GM23338 (cell line): ENCODE data around the gene NKAPD1. TPM values are rescaled to one million over a fixed set of nuclear protein-coding genes. Genes with fewer than 3 reads are reported as not detected.
A peak's percentile ranks its signal among the peaks of the same experiment; 100 is the strongest.

Source experiments
- ATAC-seq: fragments of 200-7000 bp; cut with Tn5 transposase; 3 replicates; pipeline ENCODE4 v1.9.1; 2020
- DNase-seq: peaks from one replicate; pipeline ENCODE4 v3.0.0-alpha.2; 2015; ENCODE audit warnings: low spot score
- H2AFZ ChIP-seq: fragments of 200-600 bp; sonication (generic); 2 replicates; pipeline ENCODE4 v1.8.0; 2016; ENCODE audit warnings: antibody characterized with exemption, mild to moderate bottlenecking, moderate library complexity
- H3F3A ChIP-seq: fragments of 200-600 bp; sonication (generic); replicated peaks from 2 replicates; pipeline ENCODE4 v1.8.0; 2017; ENCODE audit warnings: antibody characterized with exemption, mixed run types, low read depth
- H3K27ac ChIP-seq: fragments of 200-600 bp; sonication (generic); 2 replicates; pipeline ENCODE4 v1.6.1; 2016; ENCODE audit warnings: low read depth
- H3K27me3 ChIP-seq: fragments of 200-600 bp; sonication (generic); 2 replicates; pipeline ENCODE4 v1.8.0; 2016; ENCODE audit warnings: mild to moderate bottlenecking, mixed run types, moderate library complexity; ENCODE audit not compliant: insufficient read depth
- H3K36me3 ChIP-seq: fragments of 200-600 bp; sonication (generic); 2 replicates; pipeline ENCODE4 v1.8.0; 2016; ENCODE audit warnings: mild to moderate bottlenecking; ENCODE audit not compliant: insufficient read depth
- H3K4me1 ChIP-seq: fragments of 200-600 bp; sonication (generic); 2 replicates; pipeline ENCODE4 v1.8.0; 2016; ENCODE audit warnings: mild to moderate bottlenecking, moderate library complexity; ENCODE audit not compliant: insufficient read depth
- H3K4me2 ChIP-seq: fragments of 200-600 bp; sonication (generic); 2 replicates; pipeline ENCODE4 v1.7.1; 2017; ENCODE audit warnings: mixed run types
- H3K4me3 ChIP-seq: fragments of 200-600 bp; sonication (generic); 2 replicates; pipeline ENCODE4 v1.6.1; 2016; ENCODE audit warnings: mixed run types
- H3K79me2 ChIP-seq: fragments of 200-600 bp; sonication (generic); replicated peaks from 2 replicates; pipeline ENCODE4 v1.8.0; 2017; ENCODE audit warnings: mild to moderate bottlenecking; ENCODE audit not compliant: insufficient read depth
- H3K9me2 ChIP-seq: fragments of 200-600 bp; sonication (generic); 2 replicates; pipeline ENCODE4 v1.8.0; 2017; ENCODE audit not compliant: insufficient read depth
- H4K20me1 ChIP-seq: fragments of 200-600 bp; sonication (generic); replicated peaks from 2 replicates; pipeline ENCODE4 v1.8.0; 2017; ENCODE audit warnings: mild to moderate bottlenecking; ENCODE audit not compliant: insufficient read depth
- H3K27ac Mint-ChIP-seq: 2 replicates; pipeline ENCODE4 v1.8.0; 2020; ENCODE audit warnings: inconsistent platforms, mild to moderate bottlenecking, moderate library complexity, mixed read lengths
- H3K27me3 Mint-ChIP-seq: 3 replicates; pipeline ENCODE4 v1.8.0; 2022; ENCODE audit warnings: low read depth, mild to moderate bottlenecking, moderate library complexity, mixed read lengths, inconsistent platforms; ENCODE audit not compliant: insufficient read depth, poor library complexity
- H3K36me3 Mint-ChIP-seq: 3 replicates; pipeline ENCODE4 v1.8.0; 2021; ENCODE audit warnings: low read depth, mild to moderate bottlenecking, inconsistent platforms, moderate library complexity, mixed read lengths
- H3K4me1 Mint-ChIP-seq: 3 replicates; pipeline ENCODE4 v1.8.0; 2020; ENCODE audit warnings: mild to moderate bottlenecking, inconsistent platforms, mixed read lengths
- H3K4me3 Mint-ChIP-seq: 3 replicates; pipeline ENCODE4 v1.8.0; 2021; ENCODE audit warnings: moderate library complexity, mild to moderate bottlenecking, inconsistent platforms, mixed read lengths
- H3K9me3 Mint-ChIP-seq: 3 replicates; pipeline ENCODE4 v1.8.0; 2020; ENCODE audit warnings: moderate library complexity, mild to moderate bottlenecking, inconsistent platforms, mixed read lengths
- ETS1 ChIP-seq: IDR thresholded peaks from 2 replicates; pipeline ENCODE4 v1.6.1; 2016; ENCODE audit warnings: antibody characterized with exemption
- EZH2 ChIP-seq: fragments of 200-600 bp; sonication (generic); IDR thresholded peaks from one replicate; pipeline ENCODE4 v1.8.0; 2017; ENCODE audit warnings: antibody characterized with exemption, mild to moderate bottlenecking, low read depth; ENCODE audit not compliant: unreplicated experiment
- EZH2phosphoT487 ChIP-seq: fragments of 200-600 bp; sonication (generic); IDR thresholded peaks from one replicate; pipeline ENCODE4 v1.8.1; 2018; ENCODE audit warnings: antibody characterized with exemption; ENCODE audit not compliant: unreplicated experiment
- JUNB ChIP-seq: IDR thresholded peaks from one replicate; pipeline ENCODE4 v1.6.1; 2016; ENCODE audit warnings: antibody characterized with exemption; ENCODE audit not compliant: unreplicated experiment
- POLR2AphosphoS5 ChIP-seq: IDR thresholded peaks from 2 replicates; pipeline ENCODE4 v1.6.1; 2016; ENCODE audit warnings: antibody characterized with exemption, low read depth
- STAT1 ChIP-seq: IDR thresholded peaks from one replicate; pipeline ENCODE4 v1.6.1; 2016; ENCODE audit warnings: antibody characterized with exemption; ENCODE audit not compliant: unreplicated experiment
- ZNF114 ChIP-seq: fragments of 250-450 bp; sonication (Bioruptor Pico); IDR thresholded peaks from 2 replicates; pipeline ENCODE4 v1.5.0; 2020; ENCODE audit warnings: mild to moderate bottlenecking, moderate library complexity
- ZNF331 ChIP-seq: fragments of 250-450 bp; sonication (Bioruptor Pico); IDR thresholded peaks from 2 replicates; pipeline ENCODE4 v1.5.0; 2020; ENCODE audit warnings: low read depth, mild to moderate bottlenecking, moderate library complexity
- polyA plus RNA-seq: library from polyadenylated mRNA; unstranded; fragments of >200 nt; fragmentation: Nextera tagmentation; extraction: Ambion mirVana; gene quantifications from 2 replicates; pipeline ENCODE4 v1.2.1, GENCODE V29; 2016
- total RNA-seq: library from RNA; depleted of rRNA; stranded (reverse); fragments of >200 nt; shearing (Covaris generic); gene quantifications from 2 replicates; pipeline ENCODE4 v1.2.3, GENCODE V29; 2014
- TF ChIP-seq, protein P1 (sequence below): IDR thresholded peaks from one replicate; pipeline ENCODE4 v1.6.1; 2018; ENCODE audit warnings: antibody characterized with exemption; ENCODE audit not compliant: unreplicated experiment
- TF ChIP-seq, protein P2 (sequence below): fragments of 250-450 bp; sonication (Bioruptor Pico); IDR thresholded peaks from 2 replicates; pipeline ENCODE4 v1.5.0; 2020; ENCODE audit warnings: mild to moderate bottlenecking, moderate library complexity

The NKAPD1 gene
- total and polyA plus RNA-seq, 2 experiments from 2014 or later: 14.6 to 40.6 TPM

DNA sequence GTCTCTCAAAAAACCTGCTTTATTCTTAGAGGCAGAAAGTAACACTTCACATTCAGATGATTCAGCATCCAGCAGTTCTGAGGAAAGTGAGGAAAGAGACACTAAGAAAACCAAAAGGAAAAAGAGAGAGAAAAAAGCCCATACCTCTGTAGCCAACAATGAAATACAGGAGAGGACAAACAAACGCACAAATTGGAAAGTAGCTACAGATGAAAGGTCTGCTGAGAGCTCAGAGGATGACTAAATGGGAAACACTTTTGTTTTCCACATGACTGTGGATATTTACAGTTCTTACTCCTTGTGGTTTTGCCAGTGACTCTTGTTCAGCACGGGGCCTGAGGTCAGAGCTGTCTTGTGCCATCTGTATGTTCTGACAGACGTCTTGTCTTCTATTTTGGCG, 8.6 kb downstream of the NKAPD1 start:
- Histone ChIP-seq H3K27me3 (no peaks in the 10 kb centered on the region), H3K27ac (0 out of 2 replicates have a peak overlapping the region, but pooled peaks have one; percentile 18), H3F3A (peaks cover 14% of the 10 kb centered on the region; the same call in 1 of the 2 replicates), H3K4me1 (peaks cover 7% of the 10 kb centered on the region), H3K79me2 (peaks cover 27% of the 10 kb centered on the region), H3K36me3 (peaks cover 33% of the 10 kb centered on the region), H3K4me3 (no peak overlapping the region), H2AFZ (no peak overlapping the region), H3K9me2 (no peaks in the 10 kb centered on the region), H3K4me2 (no peak overlapping the region), H4K20me1 (peaks cover 3% of the 10 kb centered on the region)
- Mint-ChIP-seq H3K27ac (no peak overlapping the region; the same call in 1 of the 2 replicates), H3K9me3 (peaks cover 4% of the 10 kb centered on the region; the same call in 2 of the 3 replicates), H3K4me1 (peaks cover 13% of the 10 kb centered on the region), H3K36me3 (peaks cover 79% of the 10 kb centered on the region), H3K27me3 (peaks cover 21% of the 10 kb centered on the region), H3K4me3 (no peak overlapping the region)
- DNase-seq (no peak), ATAC-seq (no peak)
- TF ChIP-seq ETS1 (no peak), EZH2phosphoT487 (no peak), EZH2 (no peak), JUNB (no peak), POLR2AphosphoS5 (no peak), ZNF331 (no peak)
- TF ChIP-seq, protein P1, sequence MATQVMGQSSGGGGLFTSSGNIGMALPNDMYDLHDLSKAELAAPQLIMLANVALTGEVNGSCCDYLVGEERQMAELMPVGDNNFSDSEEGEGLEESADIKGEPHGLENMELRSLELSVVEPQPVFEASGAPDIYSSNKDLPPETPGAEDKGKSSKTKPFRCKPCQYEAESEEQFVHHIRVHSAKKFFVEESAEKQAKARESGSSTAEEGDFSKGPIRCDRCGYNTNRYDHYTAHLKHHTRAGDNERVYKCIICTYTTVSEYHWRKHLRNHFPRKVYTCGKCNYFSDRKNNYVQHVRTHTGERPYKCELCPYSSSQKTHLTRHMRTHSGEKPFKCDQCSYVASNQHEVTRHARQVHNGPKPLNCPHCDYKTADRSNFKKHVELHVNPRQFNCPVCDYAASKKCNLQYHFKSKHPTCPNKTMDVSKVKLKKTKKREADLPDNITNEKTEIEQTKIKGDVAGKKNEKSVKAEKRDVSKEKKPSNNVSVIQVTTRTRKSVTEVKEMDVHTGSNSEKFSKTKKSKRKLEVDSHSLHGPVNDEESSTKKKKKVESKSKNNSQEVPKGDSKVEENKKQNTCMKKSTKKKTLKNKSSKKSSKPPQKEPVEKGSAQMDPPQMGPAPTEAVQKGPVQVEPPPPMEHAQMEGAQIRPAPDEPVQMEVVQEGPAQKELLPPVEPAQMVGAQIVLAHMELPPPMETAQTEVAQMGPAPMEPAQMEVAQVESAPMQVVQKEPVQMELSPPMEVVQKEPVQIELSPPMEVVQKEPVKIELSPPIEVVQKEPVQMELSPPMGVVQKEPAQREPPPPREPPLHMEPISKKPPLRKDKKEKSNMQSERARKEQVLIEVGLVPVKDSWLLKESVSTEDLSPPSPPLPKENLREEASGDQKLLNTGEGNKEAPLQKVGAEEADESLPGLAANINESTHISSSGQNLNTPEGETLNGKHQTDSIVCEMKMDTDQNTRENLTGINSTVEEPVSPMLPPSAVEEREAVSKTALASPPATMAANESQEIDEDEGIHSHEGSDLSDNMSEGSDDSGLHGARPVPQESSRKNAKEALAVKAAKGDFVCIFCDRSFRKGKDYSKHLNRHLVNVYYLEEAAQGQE: no peak

GRCh38 chr11:112085822-112086421, 11.8 kb downstream of the NKAPD1 start:
- Histone ChIP-seq H3K4me1 (peaks cover 7% of the 10 kb centered on the region), H3K4me2 (peak overlapping the region; percentile 95), H3K79me2 (peaks cover 50% of the 10 kb centered on the region), H3K4me3 (peak overlapping the region; percentile 91), H3K36me3 (peaks cover 54% of the 10 kb centered on the region), H3K9me2 (no peaks in the 10 kb centered on the region), H4K20me1 (peaks cover 12% of the 10 kb centered on the region), H3K27me3 (no peaks in the 10 kb centered on the region), H3F3A (peaks cover 11% of the 10 kb centered on the region; the same call in 1 of the 2 replicates), H3K27ac (peak overlapping the region; percentile 5; the same call in 1 of the 2 replicates), H2AFZ (peak overlapping the region; percentile 84; the same call in 1 of the 2 replicates)
- peaks cover 86% of the 10 kb centered on the region for H3K36me3 Mint-ChIP-seq
- H3K9me3 Mint-ChIP-seq: peaks cover 4% of the 10 kb centered on the region; the same call in 2 of the 3 replicates
- peaks cover 19% of the 10 kb centered on the region for H3K27me3 Mint-ChIP-seq
- peaks cover 20% of the 10 kb centered on the region for H3K4me1 Mint-ChIP-seq
- H3K27ac Mint-ChIP-seq: peak overlapping the region; percentile 98
- peak overlapping the region; percentile 100 for H3K4me3 Mint-ChIP-seq
- ATAC-seq (peak; percentile 38), DNase-seq (peak; percentile 43)
- TF ChIP-seq STAT1: no peak
- TF ChIP-seq, protein P2, sequence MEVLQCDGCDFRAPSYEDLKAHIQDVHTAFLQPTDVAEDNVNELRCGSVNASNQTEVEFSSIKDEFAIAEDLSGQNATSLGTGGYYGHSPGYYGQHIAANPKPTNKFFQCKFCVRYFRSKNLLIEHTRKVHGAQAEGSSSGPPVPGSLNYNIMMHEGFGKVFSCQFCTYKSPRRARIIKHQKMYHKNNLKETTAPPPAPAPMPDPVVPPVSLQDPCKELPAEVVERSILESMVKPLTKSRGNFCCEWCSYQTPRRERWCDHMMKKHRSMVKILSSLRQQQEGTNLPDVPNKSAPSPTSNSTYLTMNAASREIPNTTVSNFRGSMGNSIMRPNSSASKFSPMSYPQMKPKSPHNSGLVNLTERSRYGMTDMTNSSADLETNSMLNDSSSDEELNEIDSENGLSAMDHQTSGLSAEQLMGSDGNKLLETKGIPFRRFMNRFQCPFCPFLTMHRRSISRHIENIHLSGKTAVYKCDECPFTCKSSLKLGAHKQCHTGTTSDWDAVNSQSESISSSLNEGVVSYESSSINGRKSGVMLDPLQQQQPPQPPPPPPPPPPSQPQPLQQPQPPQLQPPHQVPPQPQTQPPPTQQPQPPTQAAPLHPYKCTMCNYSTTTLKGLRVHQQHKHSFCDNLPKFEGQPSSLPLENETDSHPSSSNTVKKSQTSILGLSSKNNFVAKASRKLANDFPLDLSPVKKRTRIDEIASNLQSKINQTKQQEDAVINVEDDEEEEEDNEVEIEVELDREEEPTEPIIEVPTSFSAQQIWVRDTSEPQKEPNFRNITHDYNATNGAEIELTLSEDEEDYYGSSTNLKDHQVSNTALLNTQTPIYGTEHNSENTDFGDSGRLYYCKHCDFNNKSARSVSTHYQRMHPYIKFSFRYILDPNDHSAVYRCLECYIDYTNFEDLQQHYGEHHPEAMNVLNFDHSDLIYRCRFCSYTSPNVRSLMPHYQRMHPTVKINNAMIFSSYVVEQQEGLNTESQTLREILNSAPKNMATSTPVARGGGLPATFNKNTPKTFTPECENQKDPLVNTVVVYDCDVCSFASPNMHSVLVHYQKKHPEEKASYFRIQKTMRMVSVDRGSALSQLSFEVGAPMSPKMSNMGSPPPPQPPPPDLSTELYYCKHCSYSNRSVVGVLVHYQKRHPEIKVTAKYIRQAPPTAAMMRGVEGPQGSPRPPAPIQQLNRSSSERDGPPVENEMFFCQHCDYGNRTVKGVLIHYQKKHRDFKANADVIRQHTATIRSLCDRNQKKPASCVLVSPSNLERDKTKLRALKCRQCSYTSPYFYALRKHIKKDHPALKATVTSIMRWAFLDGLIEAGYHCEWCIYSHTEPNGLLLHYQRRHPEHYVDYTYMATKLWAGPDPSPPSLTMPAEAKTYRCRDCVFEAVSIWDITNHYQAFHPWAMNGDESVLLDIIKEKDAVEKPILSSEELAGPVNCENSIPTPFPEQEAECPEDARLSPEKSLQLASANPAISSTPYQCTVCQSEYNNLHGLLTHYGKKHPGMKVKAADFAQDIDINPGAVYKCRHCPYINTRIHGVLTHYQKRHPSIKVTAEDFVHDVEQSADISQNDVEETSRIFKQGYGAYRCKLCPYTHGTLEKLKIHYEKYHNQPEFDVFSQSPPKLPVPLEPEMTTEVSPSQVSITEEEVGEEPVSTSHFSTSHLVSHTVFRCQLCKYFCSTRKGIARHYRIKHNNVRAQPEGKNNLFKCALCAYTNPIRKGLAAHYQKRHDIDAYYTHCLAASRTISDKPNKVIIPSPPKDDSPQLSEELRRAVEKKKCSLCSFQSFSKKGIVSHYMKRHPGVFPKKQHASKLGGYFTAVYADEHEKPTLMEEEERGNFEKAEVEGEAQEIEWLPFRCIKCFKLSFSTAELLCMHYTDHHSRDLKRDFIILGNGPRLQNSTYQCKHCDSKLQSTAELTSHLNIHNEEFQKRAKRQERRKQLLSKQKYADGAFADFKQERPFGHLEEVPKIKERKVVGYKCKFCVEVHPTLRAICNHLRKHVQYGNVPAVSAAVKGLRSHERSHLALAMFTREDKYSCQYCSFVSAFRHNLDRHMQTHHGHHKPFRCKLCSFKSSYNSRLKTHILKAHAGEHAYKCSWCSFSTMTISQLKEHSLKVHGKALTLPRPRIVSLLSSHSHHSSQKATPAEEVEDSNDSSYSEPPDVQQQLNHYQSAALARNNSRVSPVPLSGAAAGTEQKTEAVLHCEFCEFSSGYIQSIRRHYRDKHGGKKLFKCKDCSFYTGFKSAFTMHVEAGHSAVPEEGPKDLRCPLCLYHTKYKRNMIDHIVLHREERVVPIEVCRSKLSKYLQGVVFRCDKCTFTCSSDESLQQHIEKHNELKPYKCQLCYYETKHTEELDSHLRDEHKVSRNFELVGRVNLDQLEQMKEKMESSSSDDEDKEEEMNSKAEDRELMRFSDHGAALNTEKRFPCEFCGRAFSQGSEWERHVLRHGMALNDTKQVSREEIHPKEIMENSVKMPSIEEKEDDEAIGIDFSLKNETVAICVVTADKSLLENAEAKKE (CRISPR knock-in tag): no peak
- TF ChIP-seq ZNF331: no peak
- no peak for TF ChIP-seq ZNF114 (CRISPR knock-in tag)
- TF ChIP-seq EZH2: no peak
